Measurements from ENCODE around the gene CLBA1. TPM values are rescaled to one million over a fixed set of nuclear protein-coding genes. Genes with fewer than 3 reads are reported as not detected.
"Not testable (repeated sequence)": the region's sequence is repeated elsewhere in the genome, so short reads cannot be mapped to it uniquely, and the experiment has no call there.

Gene CLBA1
- total RNA-seq, 1 donor, result 12.3 TPM

GRCh38 chr14:104950021-104950420 is 35.6 kb upstream of the CLBA1 start:
- Histone ChIP-seq H3K79me2 (ENCODE audit: insufficient read depth, low read length) (no peaks in the 10 kb centered on the region), H3K4me1 (ENCODE audit: insufficient read depth, low read length) (no peaks in the 10 kb centered on the region), H2AFZ (ENCODE audit: low read length) (no peak overlapping the region), H3K27me3 (ENCODE audit: insufficient read depth, low read length) (no peaks in the 10 kb centered on the region), H3K9me3 (ENCODE audit: low read depth, low read length) (no peaks in the 10 kb centered on the region), H3K27ac (ENCODE audit: low read depth, low read length) (no peak overlapping the region), H3K4me3 (ENCODE audit: insufficient read depth, low read length) (no peak overlapping the region), H3K4me2 (ENCODE audit: insufficient read depth, low read length) (no peak overlapping the region), H4K20me1 (ENCODE audit: insufficient read depth, low read length) (no peaks in the 10 kb centered on the region), H3K36me3 (ENCODE audit: insufficient read depth, low read length) (no peaks in the 10 kb centered on the region)
- no peak for DNase-seq (ENCODE audit: insufficient read length, low spot score, missing footprints)
- TF ChIP-seq CTCF (IDR thresholded peaks at IDR 0.05; ENCODE audit: extremely low read depth, low read depth, low read length), result no peak

- H3K4me2 ChIP-seq (ENCODE audit: insufficient read depth, low read length); H3K27me3 ChIP-seq (ENCODE audit: insufficient read depth, low read length); H4K20me1 ChIP-seq (ENCODE audit: insufficient read depth, low read length); H3K9me3 ChIP-seq (ENCODE audit: low read depth, low read length); H3K79me2 ChIP-seq (ENCODE audit: insufficient read depth, low read length); H3K36me3 ChIP-seq (ENCODE audit: insufficient read depth, low read length); H2AFZ ChIP-seq (ENCODE audit: low read length); H3K27ac ChIP-seq (ENCODE audit: low read depth, low read length); H3K4me1 ChIP-seq (ENCODE audit: insufficient read depth, low read length); H3K4me3 ChIP-seq (ENCODE audit: insufficient read depth, low read length): not testable (repeated sequence)
- peak; percentile 47 for DNase-seq (ENCODE audit: insufficient read length, low spot score, missing footprints)
Measured at GRCh38 chr14:104950701-104951100, 34.9 kb upstream of the CLBA1 start.

- H3K27ac ChIP-seq (ENCODE audit: low read depth, low read length); H3K4me1 ChIP-seq (ENCODE audit: insufficient read depth, low read length); H3K4me2 ChIP-seq (ENCODE audit: insufficient read depth, low read length); H2AFZ ChIP-seq (ENCODE audit: low read length); H3K79me2 ChIP-seq (ENCODE audit: insufficient read depth, low read length); H3K36me3 ChIP-seq (ENCODE audit: insufficient read depth, low read length); H4K20me1 ChIP-seq (ENCODE audit: insufficient read depth, low read length); H3K27me3 ChIP-seq (ENCODE audit: insufficient read depth, low read length); H3K9me3 ChIP-seq (ENCODE audit: low read depth, low read length); H3K4me3 ChIP-seq (ENCODE audit: insufficient read depth, low read length): not testable (repeated sequence)
- peak; percentile 6 for DNase-seq (ENCODE audit: insufficient read length, low spot score, missing footprints)
Measured at GRCh38 chr14:104951863-104952657, 33.5 kb upstream of the CLBA1 start.

- no peaks in the 10 kb centered on the region for H3K36me3 ChIP-seq (ENCODE audit: insufficient read depth, low read length)
- no peak overlapping the region for H3K4me3 ChIP-seq (ENCODE audit: insufficient read depth, low read length)
- H3K4me1 ChIP-seq (ENCODE audit: insufficient read depth, low read length), result no peaks in the 10 kb centered on the region
- no peaks in the 10 kb centered on the region for H3K9me3 ChIP-seq (ENCODE audit: low read depth, low read length)
- H3K27me3 ChIP-seq (ENCODE audit: insufficient read depth, low read length), result no peaks in the 10 kb centered on the region
- H2AFZ ChIP-seq (ENCODE audit: low read length), result no peak overlapping the region
- H3K79me2 ChIP-seq (ENCODE audit: insufficient read depth, low read length), result no peaks in the 10 kb centered on the region
- no peak for TF ChIP-seq CTCF (IDR thresholded peaks at IDR 0.05; ENCODE audit: extremely low read depth, low read depth, low read length)
- peak; percentile 58 for DNase-seq (ENCODE audit: insufficient read length, low spot score, missing footprints)
- no peak overlapping the region for H3K27ac ChIP-seq (ENCODE audit: low read depth, low read length)
- no peak overlapping the region for H3K4me2 ChIP-seq (ENCODE audit: insufficient read depth, low read length)
- H4K20me1 ChIP-seq (ENCODE audit: insufficient read depth, low read length), result no peaks in the 10 kb centered on the region
Measured at GRCh38 chr14:104953097-104953496, 32.5 kb upstream of the CLBA1 start.

- H3K79me2 ChIP-seq (ENCODE audit: insufficient read depth, low read length), result no peaks in the 10 kb centered on the region
- H4K20me1 ChIP-seq (ENCODE audit: insufficient read depth, low read length), result no peaks in the 10 kb centered on the region
- no peaks in the 10 kb centered on the region for H3K9me3 ChIP-seq (ENCODE audit: low read depth, low read length)
- H2AFZ ChIP-seq (ENCODE audit: low read length), result no peak overlapping the region
- H3K4me2 ChIP-seq (ENCODE audit: insufficient read depth, low read length), result no peak overlapping the region
- no peaks in the 10 kb centered on the region for H3K27me3 ChIP-seq (ENCODE audit: insufficient read depth, low read length)
- no peak overlapping the region for H3K4me3 ChIP-seq (ENCODE audit: insufficient read depth, low read length)
- no peak for TF ChIP-seq CTCF (IDR thresholded peaks at IDR 0.05; ENCODE audit: extremely low read depth, low read depth, low read length)
- DNase-seq (ENCODE audit: insufficient read length, low spot score, missing footprints), result peak; percentile 31
- H3K27ac ChIP-seq (ENCODE audit: low read depth, low read length), result no peak overlapping the region
- H3K4me1 ChIP-seq (ENCODE audit: insufficient read depth, low read length), result no peaks in the 10 kb centered on the region
- H3K36me3 ChIP-seq (ENCODE audit: insufficient read depth, low read length), result no peaks in the 10 kb centered on the region
Measured at GRCh38 chr14:104953896-104954656, 31.5 kb upstream of the CLBA1 start.
